HCT116 (cell line): Measurements from ENCODE around the gene CRISPLD2. TPM values are rescaled to one million over a fixed set of nuclear protein-coding genes. Genes with fewer than 3 reads are reported as not detected.
A peak's percentile ranks its signal among the peaks of the same experiment; 100 is the strongest.

ENCODE experiments used
- ATAC-seq: fragments of 200-7000 bp; cut with Tn5 transposase; 2 replicates; pipeline ENCODE4 v1.9.1; 2020; ENCODE audit warnings: mild to moderate bottlenecking, moderate library complexity
- BruUV-seq: library from RNA; stranded (reverse); fragments of 400-500 nt; replicated peaks from 2 replicates; lab custom pipeline; 2021; lab: Mats Ljungman, UMichigan
- CTCF ChIA-PET: fragments of 300-600 bp; sonication (Branson Sonifier 250); formaldehyde crosslinking; loops from one replicate; lab custom pipeline; 2021; ENCODE audit warnings: antibody characterized with exemption; lab: Charles Lee
- POLR2A ChIA-PET: fragments of 300-600, 350-600 bp; sonication (Branson Sonifier 250); formaldehyde crosslinking; loops from one replicate; lab custom pipeline; 2021; ENCODE audit warnings: antibody characterized with exemption; lab: Charles Lee
- RAD21 ChIA-PET, 2 experiments: fragments of 300-600 bp; sonication (Branson Sonifier 250); formaldehyde crosslinking; loops; one replicate each; lab custom pipeline; 2023; ENCODE audit warnings: low total read pairs in 2 of 2; ENCODE audit not compliant: uncharacterized antibody in 2 of 2, unreplicated experiment in 2 of 2, low non-redundant PET in 1 of 2; lab: Charles Lee
- DNase-seq: peaks from one replicate; pipeline ENCODE4 v3.0.0-alpha.2; 2010; ENCODE audit warnings: low read depth, low spot score
- H2AFZ ChIP-seq: fragments of 200-600 bp; shearing (Covaris generic), sonication (generic); 2 replicates; pipeline ENCODE4 v1.6.1; 2017; ENCODE audit warnings: low read depth, mixed run types, mixed read lengths, antibody characterized with exemption, low read length; ENCODE audit not compliant: poor library complexity, severe bottlenecking
- H3K27ac ChIP-seq: 2 replicates; pipeline ENCODE4 v1.5.1; 2012; ENCODE audit warnings: low read depth, low read length
- H3K27me3 ChIP-seq: fragments of 200-600 bp; sonication (generic); 2 replicates; pipeline ENCODE4 v1.6.1; 2016; ENCODE audit warnings: mixed run types, low read length, mixed read lengths; ENCODE audit not compliant: insufficient read depth
- H3K36me3 ChIP-seq, 2 experiments: fragments of 200-500 bp in 1 of 2; fragments of 200-600 bp in 1 of 2; sonication (Bioruptor generic) in 1 of 2; sonication (generic) in 1 of 2; 2 replicates each; pipeline versions ENCODE4 v1.5.1 to v1.6.1; 2014 to 2016; ENCODE audit warnings: low read length in 2 of 2, inconsistent platforms in 1 of 2, mixed read lengths in 1 of 2, mixed run types in 1 of 2; ENCODE audit not compliant: insufficient read depth in 2 of 2, control insufficient read depth in 1 of 2
- H3K4me1 ChIP-seq, 2 experiments: fragments of 200-600 bp in 1 of 2; sonication (generic) in 1 of 2; 2 replicates each; pipeline versions ENCODE4 v1.5.1 to v1.6.1; 2012 to 2017; ENCODE audit warnings: low read length in 2 of 2, inconsistent platforms in 1 of 2, mild to moderate bottlenecking in 1 of 2, mixed read lengths in 1 of 2, mixed run types in 1 of 2, moderate library complexity in 1 of 2; ENCODE audit not compliant: insufficient read depth in 2 of 2, control insufficient read depth in 1 of 2
- H3K4me2 ChIP-seq: fragments of 200-600 bp; sonication (generic); 2 replicates; pipeline ENCODE4 v1.6.1; 2017; ENCODE audit warnings: mixed run types, low read length, mixed read lengths
- H3K4me3 ChIP-seq, 2 experiments: fragments of 200-600 bp in 1 of 2; sonication (generic) in 1 of 2; replicated peaks in 1 of 2; 2 replicates each; pipeline ENCODE4 v1.5.1; 2011 to 2016; ENCODE audit warnings: low read length in 2 of 2, control low read depth in 1 of 2, low read depth in 1 of 2, mild to moderate bottlenecking in 1 of 2, mixed read lengths in 1 of 2, mixed run types in 1 of 2
- H3K79me2 ChIP-seq: fragments of 200-600 bp; sonication (generic); 2 replicates; pipeline ENCODE4 v1.6.1; 2017; ENCODE audit warnings: mild to moderate bottlenecking, mixed run types, low read length, moderate library complexity, mixed read lengths; ENCODE audit not compliant: insufficient read depth
- H3K9ac ChIP-seq: fragments of 200-600 bp; sonication (generic); 2 replicates; pipeline ENCODE4 v1.6.1; 2016; ENCODE audit warnings: low read length, mixed read lengths
- H3K9me2 ChIP-seq: fragments of 200-600 bp; sonication (generic), shearing (Covaris generic); 2 replicates; pipeline ENCODE4 v1.6.1; 2017; ENCODE audit warnings: mixed run types, mild to moderate bottlenecking, moderate library complexity; ENCODE audit not compliant: insufficient read depth
- H3K9me3 ChIP-seq, 2 experiments: fragments of 200-500 bp in 1 of 2; fragments of 200-600 bp in 1 of 2; sonication (Bioruptor generic) in 1 of 2; sonication (generic) in 1 of 2; 2 replicates each; pipeline ENCODE4 v1.6.1; 2014 to 2017; ENCODE audit warnings: low read length in 2 of 2, mixed read lengths in 2 of 2, inconsistent platforms in 1 of 2, low read depth in 1 of 2, mild to moderate bottlenecking in 1 of 2, mixed run types in 1 of 2, moderate library complexity in 1 of 2; ENCODE audit not compliant: control insufficient read depth in 1 of 2, insufficient read depth in 1 of 2
- H4K20me1 ChIP-seq: fragments of 200-600 bp; sonication (generic), shearing (Covaris generic); 2 replicates; pipeline ENCODE4 v1.6.1; 2017; ENCODE audit warnings: mixed run types, mild to moderate bottlenecking, moderate library complexity; ENCODE audit not compliant: insufficient read depth
- CBX3 ChIP-seq: IDR thresholded peaks from 2 replicates; pipeline ENCODE4 v1.6.1; 2012; ENCODE audit warnings: low read depth
- EGR1 ChIP-seq: IDR thresholded peaks from 2 replicates; pipeline ENCODE4 v1.6.1; 2012; ENCODE audit warnings: low read depth
- ELF1 ChIP-seq: IDR thresholded peaks from 2 replicates; pipeline ENCODE4 v1.6.1; 2012; ENCODE audit warnings: low read depth, borderline replicate concordance
- EZH2phosphoT487 ChIP-seq: fragments of 200-600 bp; IDR thresholded peaks from 2 replicates; pipeline ENCODE4 v1.6.1; 2018; ENCODE audit warnings: antibody characterized with exemption, borderline replicate concordance
- POLR2AphosphoS5 ChIP-seq: IDR thresholded peaks from 2 replicates; pipeline ENCODE4 v1.6.1; 2011; ENCODE audit warnings: mild to moderate bottlenecking, low read depth, low read length, moderate library complexity
- RAD21 ChIP-seq: IDR thresholded peaks from 2 replicates; pipeline ENCODE4 v1.6.1; 2012; ENCODE audit warnings: low read depth, mild to moderate bottlenecking
- ZFX ChIP-seq: fragments of 450-650 bp; IDR thresholded peaks from 2 replicates; pipeline ENCODE4 v1.6.1; 2017
- intact Hi-C: fragments of 100-400 bp; cut with micrococcal nuclease; formaldehyde crosslinking; loops from 2 replicates; pipeline ENCODE4 v1.10.0; 2022
- total RNA-seq: library from RNA; stranded (reverse); gene quantifications from one replicate; pipeline ENCODE4 v1.2.1, GENCODE V29; 2021; ENCODE audit not compliant: unreplicated experiment
- TF ChIP-seq, protein P1 (sequence below): IDR thresholded peaks from 2 replicates; pipeline ENCODE4 v1.6.1; 2012
- TF ChIP-seq, protein P2 (sequence below): IDR thresholded peaks from 2 replicates; pipeline ENCODE4 v1.6.1; 2011; ENCODE audit warnings: mild to moderate bottlenecking, low read length, moderate library complexity; ENCODE audit not compliant: insufficient replicate concordance; ENCODE audit errors: extremely low read depth
- TF ChIP-seq, protein P3 (sequence below), 3 experiments: fragments of 200-600 bp in 1 of 3; sonication (generic) in 1 of 3; IDR thresholded peaks in 2 of 3; conservative IDR thresholded peaks in 1 of 3; 2 replicates each; pipeline ENCODE4 v1.5.1; 2012 to 2017; ENCODE audit warnings: low read depth in 2 of 3, low read length in 2 of 3, antibody characterized with exemption in 1 of 3, borderline replicate concordance in 1 of 3, control low read depth in 1 of 3, mild to moderate bottlenecking in 1 of 3, mixed read lengths in 1 of 3, mixed run types in 1 of 3, moderate library complexity in 1 of 3; ENCODE audit not compliant: insufficient read depth in 1 of 3
- TF ChIP-seq, protein P4 (sequence below): IDR thresholded peaks from 2 replicates; pipeline ENCODE4 v1.6.1; 2012; ENCODE audit warnings: low read depth

CRISPLD2 gene
- total RNA-seq, 1 experiment from 2014 or later = 4.6 TPM

DNA sequence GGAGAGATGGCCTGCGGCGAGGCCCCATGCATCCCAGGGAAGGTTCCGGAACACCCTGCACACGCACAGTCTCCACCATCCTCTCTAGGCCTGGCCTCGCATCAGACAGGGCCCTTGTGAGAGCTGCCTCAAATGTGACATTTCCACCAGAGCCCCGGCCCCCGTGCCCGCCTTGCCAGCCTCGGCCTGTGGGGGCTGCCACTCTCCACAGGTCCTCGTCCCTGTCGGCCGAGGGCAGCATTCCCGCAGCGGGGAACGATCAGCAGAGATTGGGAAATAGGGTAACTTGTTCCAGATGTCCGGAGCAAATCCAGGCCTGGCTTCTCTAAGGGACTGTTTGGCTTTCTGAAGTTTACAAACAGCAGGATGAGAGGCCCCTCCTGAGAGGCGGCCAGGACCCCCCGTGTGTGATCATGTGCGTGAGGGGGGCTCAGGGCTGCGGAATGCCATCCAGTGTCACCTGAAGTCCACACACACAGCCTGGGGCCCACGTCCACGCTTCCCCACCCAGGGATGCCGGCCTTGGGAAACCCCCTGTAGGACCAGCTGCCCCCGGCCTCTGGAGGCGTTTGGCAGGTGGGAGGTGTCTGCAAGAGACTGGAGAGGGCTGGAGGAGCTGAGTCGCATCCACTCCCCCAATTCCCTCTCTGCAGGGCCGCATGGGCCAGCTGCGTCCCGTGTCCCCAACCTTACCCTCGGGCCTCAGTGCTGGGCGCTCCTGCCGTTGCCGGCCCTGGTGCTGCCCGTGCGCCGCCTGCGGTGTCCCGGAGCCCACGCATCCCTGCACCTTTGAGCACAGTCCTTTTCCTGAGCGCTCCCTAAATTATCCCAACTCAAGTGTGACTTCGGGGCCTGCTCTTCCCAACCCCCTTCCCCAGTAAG, 121.1 kb downstream of the CRISPLD2 start (continued):
- TF ChIP-seq, protein P1, sequence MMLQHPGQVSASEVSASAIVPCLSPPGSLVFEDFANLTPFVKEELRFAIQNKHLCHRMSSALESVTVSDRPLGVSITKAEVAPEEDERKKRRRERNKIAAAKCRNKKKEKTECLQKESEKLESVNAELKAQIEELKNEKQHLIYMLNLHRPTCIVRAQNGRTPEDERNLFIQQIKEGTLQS = no peak

DNA sequence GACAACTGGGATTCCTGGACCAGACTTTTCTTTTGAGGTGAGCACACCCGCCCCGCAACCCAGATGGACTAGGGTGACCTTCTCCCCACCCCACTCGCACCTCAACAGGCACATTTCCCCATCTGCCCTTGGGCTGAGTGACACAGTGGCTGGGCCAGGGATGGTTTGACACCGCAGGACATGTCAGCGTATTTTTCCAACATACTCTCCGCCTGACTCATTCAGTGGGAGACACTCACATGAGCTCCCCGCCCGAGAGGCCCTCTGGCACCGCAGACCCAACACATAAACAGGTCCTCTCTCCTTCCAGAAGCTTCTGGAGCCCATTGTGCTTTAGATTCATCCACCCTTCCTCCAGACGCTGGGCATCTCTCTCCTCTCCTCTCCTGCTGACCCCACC, 122.1 kb downstream of the CRISPLD2 start:
- Histone ChIP-seq H3K79me2 (no peaks in the 10 kb centered on the region), H3K4me2 (peak overlapping the region; percentile 7; the same call in 1 of the 2 replicates), H3K27ac (no peak overlapping the region), H2AFZ (no peak overlapping the region), H3K27me3 (no peaks in the 10 kb centered on the region), H4K20me1 (no peaks in the 10 kb centered on the region), H3K9ac (no peak overlapping the region), H3K9me3 (no peaks in the 10 kb centered on the region), H3K4me1 (peaks cover 0 to 11% of the 10 kb centered on the region in 2 experiments; a peak in 2 of 4 replicates), H3K36me3 (no peaks in the 10 kb centered on the region), H3K9me2 (no peaks in the 10 kb centered on the region), H3K4me3 (no peak overlapping the region)
- no peak for TF ChIP-seq POLR2AphosphoS5
- no peak for TF ChIP-seq EGR1
- TF ChIP-seq, protein P2, sequence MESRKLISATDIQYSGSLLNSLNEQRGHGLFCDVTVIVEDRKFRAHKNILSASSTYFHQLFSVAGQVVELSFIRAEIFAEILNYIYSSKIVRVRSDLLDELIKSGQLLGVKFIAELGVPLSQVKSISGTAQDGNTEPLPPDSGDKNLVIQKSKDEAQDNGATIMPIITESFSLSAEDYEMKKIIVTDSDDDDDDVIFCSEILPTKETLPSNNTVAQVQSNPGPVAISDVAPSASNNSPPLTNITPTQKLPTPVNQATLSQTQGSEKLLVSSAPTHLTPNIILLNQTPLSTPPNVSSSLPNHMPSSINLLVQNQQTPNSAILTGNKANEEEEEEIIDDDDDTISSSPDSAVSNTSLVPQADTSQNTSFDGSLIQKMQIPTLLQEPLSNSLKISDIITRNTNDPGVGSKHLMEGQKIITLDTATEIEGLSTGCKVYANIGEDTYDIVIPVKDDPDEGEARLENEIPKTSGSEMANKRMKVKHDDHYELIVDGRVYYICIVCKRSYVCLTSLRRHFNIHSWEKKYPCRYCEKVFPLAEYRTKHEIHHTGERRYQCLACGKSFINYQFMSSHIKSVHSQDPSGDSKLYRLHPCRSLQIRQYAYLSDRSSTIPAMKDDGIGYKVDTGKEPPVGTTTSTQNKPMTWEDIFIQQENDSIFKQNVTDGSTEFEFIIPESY = no peak
- TF ChIP-seq EZH2phosphoT487 = no peak
- TF ChIP-seq ELF1 = no peak
- TF ChIP-seq CBX3 = no peak
- TF ChIP-seq, protein P3, sequence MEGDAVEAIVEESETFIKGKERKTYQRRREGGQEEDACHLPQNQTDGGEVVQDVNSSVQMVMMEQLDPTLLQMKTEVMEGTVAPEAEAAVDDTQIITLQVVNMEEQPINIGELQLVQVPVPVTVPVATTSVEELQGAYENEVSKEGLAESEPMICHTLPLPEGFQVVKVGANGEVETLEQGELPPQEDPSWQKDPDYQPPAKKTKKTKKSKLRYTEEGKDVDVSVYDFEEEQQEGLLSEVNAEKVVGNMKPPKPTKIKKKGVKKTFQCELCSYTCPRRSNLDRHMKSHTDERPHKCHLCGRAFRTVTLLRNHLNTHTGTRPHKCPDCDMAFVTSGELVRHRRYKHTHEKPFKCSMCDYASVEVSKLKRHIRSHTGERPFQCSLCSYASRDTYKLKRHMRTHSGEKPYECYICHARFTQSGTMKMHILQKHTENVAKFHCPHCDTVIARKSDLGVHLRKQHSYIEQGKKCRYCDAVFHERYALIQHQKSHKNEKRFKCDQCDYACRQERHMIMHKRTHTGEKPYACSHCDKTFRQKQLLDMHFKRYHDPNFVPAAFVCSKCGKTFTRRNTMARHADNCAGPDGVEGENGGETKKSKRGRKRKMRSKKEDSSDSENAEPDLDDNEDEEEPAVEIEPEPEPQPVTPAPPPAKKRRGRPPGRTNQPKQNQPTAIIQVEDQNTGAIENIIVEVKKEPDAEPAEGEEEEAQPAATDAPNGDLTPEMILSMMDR (IDR thresholded peaks at IDR 0.05 in 2 of 3, conservative IDR thresholded peaks at IDR 0.05 in 1 of 3; ENCODE audit: borderline replicate concordance in 1 of 3, insufficient read depth in 1 of 3, low read depth in 2 of 3, low read length in 2 of 3) = no peak
- TF ChIP-seq, protein P1 = no peak
- no peak for TF ChIP-seq ZFX
- TF ChIP-seq RAD21 = no peak
- TF ChIP-seq, protein P4, sequence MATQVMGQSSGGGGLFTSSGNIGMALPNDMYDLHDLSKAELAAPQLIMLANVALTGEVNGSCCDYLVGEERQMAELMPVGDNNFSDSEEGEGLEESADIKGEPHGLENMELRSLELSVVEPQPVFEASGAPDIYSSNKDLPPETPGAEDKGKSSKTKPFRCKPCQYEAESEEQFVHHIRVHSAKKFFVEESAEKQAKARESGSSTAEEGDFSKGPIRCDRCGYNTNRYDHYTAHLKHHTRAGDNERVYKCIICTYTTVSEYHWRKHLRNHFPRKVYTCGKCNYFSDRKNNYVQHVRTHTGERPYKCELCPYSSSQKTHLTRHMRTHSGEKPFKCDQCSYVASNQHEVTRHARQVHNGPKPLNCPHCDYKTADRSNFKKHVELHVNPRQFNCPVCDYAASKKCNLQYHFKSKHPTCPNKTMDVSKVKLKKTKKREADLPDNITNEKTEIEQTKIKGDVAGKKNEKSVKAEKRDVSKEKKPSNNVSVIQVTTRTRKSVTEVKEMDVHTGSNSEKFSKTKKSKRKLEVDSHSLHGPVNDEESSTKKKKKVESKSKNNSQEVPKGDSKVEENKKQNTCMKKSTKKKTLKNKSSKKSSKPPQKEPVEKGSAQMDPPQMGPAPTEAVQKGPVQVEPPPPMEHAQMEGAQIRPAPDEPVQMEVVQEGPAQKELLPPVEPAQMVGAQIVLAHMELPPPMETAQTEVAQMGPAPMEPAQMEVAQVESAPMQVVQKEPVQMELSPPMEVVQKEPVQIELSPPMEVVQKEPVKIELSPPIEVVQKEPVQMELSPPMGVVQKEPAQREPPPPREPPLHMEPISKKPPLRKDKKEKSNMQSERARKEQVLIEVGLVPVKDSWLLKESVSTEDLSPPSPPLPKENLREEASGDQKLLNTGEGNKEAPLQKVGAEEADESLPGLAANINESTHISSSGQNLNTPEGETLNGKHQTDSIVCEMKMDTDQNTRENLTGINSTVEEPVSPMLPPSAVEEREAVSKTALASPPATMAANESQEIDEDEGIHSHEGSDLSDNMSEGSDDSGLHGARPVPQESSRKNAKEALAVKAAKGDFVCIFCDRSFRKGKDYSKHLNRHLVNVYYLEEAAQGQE = no peak
- BruUV-seq = no TSS peak
- no peak for DNase-seq
- ChIA-PET RAD21 (no interaction called here), POLR2A (no interaction called here), CTCF (interaction anchor here (6.4 kb wide), 1 partner anchor 10 kb away, joined by 30 read pairs; no protein-coding TSS in a partner anchor)
- intact Hi-C loops = no loop called here
- peak; percentile 46 for ATAC-seq
